ENCODE data around the gene PRND.
"Not testable (repeated sequence)": the region's sequence is repeated elsewhere in the genome, so short reads cannot be mapped to it uniquely, and the experiment has no call there.

The PRND gene

DNA sequence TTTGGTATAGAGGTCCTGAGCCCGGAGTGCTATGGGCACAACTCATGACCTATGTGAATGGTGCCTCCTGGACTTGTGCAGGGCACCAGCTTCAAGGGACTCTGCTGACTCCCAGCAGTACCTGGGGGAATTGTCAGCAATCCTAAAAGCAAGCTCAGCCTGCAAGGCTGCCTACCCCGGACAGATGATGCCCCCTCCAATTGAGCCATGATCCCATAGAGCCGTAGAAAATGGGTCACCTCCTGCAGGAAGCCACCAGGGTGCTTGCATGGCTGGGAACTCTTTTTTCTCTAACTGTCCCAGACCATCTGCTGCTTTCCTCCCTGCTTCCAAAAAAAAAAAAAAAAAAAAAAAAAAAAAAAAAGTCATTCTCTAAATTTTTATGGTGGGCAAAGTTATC lies 12.9 kb upstream of the PRND start:
- DNase-seq (ENCODE audit: low spot score), result no peak

DNA sequence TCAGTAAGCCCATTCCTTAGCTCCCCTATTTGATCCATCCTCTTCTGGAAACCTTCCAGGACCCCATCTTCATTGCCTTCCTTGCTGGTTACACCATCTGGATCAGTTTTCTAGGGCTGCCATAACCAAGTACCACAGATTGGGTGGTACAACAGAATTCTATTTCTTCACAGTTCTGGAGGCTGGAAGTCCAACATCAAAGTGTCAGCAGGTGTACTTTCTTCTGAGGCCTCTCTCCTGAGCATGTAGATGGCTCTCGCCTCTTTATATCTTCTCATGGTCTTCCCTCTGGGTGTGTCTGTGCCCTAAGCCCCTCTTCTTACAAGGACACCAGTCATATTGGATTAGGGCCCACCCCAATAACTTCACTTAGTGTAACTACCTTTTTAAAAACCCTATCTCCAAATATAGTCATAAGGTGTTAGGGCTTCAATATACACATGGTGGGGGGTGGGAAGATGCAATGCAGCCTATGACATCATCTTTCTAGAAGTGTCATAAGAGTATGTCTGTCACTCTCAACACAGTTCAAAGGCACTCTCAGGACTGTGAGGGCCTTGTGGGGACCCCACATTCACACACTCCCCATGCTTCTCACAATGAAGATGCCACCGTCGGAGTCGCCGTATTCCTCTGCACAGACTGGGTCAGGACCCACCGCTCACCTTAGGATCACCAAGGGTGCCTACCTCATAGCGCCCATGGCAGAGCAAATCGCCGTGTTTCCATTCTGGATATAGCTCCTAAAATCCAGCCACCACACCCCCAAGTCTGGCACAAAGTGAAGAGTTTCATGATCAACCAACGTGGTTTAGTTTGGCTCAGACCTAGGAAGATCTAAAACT lies 12.2 kb upstream of the PRND start:
- no peak for DNase-seq (ENCODE audit: low spot score)

DNA sequence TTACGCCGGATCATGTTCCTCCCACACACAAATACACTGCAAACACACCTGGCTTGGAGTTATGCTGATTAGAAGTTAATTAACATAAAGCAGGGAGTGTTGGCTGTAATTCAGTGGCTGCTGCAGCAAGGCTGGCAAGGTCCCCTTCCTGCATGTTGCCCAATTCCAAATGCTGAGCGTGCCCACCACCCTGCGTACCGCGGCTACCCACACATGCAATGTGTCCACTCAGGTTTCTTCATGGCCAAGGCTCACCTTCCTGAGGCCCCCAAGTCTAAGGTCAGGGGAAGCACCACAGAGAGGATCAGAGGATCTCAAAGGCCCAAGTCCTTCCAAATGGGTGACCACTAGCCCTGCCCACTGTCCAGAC lies 11.6 kb upstream of the PRND start:
- no peak for DNase-seq (ENCODE audit: low spot score)

DNA sequence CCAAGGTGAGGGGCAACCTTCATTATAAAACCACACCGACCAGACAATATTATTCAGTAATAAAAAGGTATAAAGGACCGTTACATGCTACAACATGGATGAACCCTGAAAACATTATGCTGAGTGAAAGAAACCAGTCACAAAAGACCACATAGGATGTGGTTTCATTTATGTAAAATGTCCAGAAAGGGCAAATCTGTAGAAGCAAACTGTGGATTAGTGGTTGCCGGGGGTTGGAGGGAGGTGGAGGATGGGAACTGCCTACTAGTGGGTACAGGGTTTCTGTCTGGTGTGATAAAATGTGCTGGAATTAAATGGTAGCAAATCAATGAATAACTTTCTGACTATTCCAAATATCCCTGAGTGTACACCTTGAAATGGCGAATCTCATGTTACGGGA lies 10.2 kb upstream of the PRND start:
- no peak for DNase-seq (ENCODE audit: low spot score)

DNA sequence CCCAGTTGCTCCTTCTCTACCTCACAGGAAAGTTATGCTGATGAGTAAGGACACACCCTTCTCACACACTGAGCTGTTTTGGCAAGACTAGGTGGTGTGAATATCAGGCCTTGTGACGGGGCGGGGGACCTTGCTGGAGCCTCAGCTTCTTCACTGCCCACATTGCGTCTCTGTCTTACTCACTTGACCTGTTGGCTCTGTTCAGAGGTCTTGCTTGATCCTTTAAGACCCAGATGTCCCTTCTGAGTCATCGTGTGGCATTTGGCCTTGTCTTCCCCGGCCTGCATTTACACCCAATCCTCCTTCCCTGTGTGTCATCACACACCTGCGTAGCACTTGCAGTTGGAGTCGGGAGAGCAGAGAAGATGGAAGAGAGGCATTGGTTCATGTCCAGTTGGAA lies 8.3 kb upstream of the PRND start:
- no peak for DNase-seq (ENCODE audit: low spot score)

DNA sequence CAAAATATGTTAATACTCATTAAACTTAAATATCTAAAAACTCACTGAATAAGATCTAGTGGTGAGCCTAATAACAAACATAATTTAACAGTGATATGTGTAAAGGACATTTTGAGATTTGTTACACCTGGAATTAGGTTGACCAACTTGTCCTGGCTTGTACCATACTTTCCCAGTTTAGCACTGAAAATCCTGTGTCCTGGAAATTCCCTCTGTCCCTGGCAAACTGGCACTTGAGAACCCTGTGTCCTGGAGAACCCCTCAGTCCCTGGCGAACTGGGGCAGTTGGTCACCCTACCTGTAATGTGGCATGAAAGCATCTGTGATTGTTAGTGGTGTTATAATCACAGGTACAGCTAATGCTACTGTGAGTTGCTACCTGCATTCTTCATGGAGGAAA lies 6.9 kb upstream of the PRND start:
- no peak for DNase-seq (ENCODE audit: low spot score)

DNA sequence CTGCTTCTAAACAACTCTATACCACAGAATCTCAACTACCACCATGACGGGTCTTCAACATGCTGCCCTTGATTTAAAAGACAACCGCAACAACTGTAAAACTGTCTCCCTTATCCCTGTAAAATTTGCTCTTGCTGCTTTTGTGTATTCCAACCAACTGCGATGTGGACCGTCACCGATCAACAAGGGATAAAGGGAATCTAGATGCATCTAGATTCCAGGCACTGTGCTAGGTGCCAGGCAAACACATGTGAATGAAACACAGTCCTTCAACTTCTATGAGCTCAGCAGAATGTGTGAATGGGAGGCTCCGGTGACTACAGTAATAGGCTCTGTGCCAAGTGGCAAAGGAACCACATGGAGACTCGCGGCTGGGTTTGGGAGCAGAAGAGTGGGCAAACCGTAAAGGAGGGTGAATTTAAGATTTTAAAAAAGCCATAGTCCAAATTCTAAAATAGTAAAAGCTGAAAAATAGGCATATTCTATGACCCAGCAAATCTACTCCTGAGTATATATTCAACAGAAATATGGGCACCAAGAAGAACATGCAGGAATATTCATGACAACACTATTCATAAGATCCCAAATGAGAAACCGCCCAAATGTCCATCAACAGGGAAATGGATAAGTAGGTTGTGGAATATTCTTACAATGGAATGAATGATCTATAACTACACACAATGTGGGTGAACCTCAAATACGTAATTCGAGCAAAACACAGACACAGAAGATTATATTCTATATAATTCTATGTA lies 3.7 kb upstream of the PRND start:
- DNase-seq (ENCODE audit: low spot score), result no peak

DNA sequence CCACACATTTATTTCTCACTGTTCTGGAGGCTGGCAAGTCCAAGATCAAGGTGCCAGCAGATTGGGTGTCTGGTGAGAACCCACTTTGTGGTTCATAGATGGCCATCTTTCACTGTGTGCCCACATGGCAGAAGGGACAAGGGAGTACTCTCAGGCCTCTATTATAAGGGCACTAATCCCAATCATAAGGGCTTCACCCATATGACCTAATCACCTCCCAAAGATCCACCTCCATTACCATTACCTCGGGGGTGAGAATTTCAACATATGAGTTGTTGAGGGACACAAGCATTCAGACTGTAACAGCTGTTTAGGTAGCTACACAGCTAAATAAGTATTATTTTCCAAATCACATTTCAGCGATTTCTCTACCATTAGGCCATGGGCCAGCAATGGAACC lies 2.5 kb upstream of the PRND start:
- no peak for DNase-seq (ENCODE audit: low spot score)

DNA sequence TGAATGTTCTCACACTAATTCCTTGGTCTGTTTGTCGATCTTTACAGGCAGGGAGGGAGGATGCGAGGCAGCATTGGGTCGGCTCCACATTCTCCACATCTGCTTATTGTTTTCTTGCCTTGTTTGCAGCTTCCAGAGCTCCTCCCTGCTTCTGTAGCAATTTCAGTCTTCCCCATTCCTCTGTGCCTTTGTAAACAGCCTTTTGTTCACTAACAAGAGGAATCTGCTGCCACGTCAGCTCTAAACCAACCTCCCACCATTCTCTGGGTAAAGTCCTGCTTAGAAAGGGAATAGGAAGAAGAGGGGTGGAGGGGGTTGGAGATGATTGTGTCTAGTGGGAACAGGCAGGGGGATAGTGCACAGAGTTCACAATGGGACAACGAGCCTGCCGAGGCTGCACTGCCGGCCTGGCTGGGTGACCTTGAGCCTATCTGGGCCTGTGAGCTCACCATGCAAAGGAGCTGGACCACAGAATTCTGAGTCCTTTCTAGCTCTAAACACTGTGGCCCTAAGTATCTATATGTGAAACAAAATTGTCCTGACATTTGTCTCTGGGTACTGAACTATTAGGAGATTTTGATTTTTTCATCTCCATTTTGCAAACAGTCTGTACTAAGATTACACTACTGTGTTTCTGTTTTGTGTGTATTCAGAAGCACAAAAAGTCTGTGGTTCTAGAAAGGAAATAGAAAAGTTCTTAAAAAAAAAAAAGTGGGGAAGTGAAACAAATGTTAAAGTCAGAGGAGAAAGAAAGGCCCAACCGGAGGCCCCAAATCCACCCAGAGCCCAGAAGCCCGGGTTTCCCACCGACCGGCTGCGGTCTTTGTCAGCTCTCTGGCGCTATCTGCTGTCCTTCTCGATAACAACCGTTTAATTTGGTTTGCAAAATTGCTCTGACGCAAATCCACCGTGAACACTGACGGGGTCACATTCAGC lies 1.4 kb upstream of the PRND start:
- peak; percentile 72 for DNase-seq (ENCODE audit: low spot score)

DNA sequence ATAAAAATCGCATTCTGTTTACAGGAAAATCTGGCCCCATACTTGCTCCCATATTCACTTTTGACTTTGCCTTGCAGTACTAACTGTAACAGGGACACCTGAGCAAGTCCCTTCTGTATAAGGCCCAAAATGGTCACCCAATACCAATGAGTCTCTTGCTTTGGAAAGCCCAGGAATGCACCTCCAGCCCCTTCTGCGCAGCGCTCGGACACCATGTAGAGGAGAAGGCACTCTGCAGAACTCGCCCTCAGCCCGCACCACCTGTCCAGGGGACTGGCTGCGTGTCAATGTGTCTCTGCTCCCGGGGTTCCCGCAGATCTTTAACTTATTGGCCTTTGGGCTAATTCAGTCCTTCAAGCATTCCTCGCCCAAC lies 746 bp upstream of the PRND start:
- DNase-seq (ENCODE audit: low spot score), result no peak

DNA sequence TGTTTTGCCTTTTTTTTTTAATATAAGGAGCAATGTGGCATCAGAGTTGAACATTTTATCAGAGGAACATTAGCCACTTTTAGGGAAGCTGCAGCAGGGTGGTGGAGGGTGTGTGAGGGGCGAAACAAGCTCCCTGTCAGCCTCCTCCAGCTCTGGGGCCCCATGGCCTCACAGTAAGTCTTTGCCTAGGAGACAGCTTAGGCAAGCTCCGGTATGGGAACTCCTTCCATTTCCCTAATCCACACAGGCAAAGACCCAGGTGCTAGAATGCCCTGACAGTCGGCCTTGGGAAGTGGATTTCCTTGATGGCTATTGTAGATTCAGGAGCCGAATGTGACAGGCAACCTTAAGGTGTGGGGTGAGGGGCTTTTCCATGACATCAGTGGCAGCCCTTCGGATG lies 862 bp downstream of the PRND start:
- DNase-seq (ENCODE audit: low spot score), result no peak

DNA sequence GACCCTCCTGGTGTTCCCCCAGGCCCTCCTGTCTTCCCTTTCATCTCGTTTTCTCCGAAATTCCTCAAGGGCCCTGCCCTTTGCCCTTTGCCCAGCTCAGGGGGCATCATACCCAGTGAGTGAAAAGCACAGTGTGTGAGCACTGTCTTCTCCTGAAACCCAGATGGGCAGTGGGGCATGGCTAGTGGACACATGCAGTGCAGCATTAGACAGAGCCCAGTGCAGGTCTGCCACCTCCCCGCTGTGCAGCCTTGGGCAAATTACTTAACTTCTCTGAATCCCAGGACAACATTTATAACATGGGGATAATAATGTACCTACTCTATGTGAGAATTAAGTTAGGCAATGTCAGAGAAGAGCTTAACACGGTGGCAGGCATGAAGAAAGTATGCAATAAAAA lies 1.3 kb downstream of the PRND start:
- DNase-seq (ENCODE audit: low spot score), result no peak

DNA sequence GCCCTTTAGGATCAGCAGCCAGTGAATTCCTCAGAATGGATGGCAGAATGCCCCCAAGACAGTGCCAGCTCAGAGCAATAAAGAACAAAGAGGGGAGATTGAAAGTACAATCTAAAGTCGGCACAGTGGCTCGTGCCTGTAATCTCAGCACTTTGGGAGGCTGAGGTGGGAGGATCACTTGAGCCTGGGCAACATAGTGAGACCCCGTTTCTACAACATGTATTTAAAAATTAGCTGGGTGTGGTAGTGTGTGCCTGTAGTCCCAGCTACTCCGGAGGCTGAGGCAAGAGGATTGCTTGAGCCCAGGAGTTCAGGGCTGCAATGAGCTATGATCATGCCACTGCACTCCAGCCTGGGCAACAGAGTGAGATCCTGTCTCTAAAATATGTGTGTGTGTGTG lies 1.8 kb downstream of the PRND start:
- not testable (repeated sequence) for DNase-seq (ENCODE audit: low spot score)

DNA sequence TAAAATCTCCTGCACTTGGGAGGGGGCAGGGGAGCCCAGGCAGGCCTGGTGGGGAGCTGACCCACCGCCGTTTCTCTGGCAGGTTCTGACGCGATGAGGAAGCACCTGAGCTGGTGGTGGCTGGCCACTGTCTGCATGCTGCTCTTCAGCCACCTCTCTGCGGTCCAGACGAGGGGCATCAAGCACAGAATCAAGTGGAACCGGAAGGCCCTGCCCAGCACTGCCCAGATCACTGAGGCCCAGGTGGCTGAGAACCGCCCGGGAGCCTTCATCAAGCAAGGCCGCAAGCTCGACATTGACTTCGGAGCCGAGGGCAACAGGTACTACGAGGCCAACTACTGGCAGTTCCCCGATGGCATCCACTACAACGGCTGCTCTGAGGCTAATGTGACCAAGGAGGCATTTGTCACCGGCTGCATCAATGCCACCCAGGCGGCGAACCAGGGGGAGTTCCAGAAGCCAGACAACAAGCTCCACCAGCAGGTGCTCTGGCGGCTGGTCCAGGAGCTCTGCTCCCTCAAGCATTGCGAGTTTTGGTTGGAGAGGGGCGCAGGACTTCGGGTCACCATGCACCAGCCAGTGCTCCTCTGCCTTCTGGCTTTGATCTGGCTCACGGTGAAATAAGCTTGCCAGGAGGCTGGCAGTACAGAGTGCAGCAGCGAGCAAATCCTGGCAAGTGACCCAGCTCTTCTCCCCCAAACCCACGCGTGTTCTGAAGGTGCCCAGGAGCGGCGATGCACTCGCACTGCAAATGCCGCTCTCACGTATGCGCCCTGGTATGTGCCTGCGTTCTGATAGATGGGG lies 3.0 kb downstream of the PRND start:
- no peak for DNase-seq (ENCODE audit: low spot score)

DNA sequence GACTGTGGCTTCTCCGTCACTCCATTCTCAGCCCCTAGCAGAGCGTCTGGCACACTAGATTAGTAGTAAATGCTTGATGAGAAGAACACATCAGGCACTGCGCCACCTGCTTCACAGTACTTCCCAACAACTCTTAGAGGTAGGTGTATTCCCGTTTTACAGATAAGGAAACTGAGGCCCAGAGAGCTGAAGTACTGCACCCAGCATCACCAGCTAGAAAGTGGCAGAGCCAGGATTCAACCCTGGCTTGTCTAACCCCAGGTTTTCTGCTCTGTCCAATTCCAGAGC lies 3.5 kb downstream of the PRND start:
- DNase-seq (ENCODE audit: low spot score), result no peak

DNA sequence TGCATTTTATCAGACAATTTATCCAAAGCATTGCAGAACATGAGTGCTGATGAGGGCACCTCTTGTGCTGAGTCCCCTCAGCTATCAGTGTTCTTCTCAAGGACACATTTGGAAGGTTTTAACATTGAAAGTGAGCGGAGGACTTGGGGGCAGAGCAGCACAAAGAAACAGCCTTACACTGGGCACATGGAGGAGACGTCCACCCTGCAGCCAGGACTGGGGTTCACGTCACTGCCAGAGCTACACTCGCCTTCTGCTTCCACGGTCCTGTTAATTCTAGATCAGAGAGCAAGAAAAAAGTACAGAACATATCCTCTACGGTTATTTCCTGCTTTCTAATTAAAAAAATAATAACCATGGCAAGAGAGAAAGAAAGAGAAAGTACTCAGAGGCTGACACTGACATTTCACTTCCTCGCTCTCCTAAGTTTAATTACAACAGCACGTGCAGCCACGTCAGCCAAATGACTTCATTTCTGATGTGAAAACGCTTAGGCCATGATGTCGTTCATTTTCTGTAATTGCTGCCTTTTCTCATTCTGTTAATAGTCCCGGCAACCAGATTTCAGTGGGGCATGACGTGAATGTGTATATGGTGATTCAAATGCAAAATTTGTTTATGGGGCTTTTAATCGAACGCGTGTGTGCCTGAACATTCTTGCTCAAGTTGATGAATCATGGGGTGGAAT lies 5.1 kb downstream of the PRND start:
- peak; percentile 37 for DNase-seq (ENCODE audit: low spot score)

DNA sequence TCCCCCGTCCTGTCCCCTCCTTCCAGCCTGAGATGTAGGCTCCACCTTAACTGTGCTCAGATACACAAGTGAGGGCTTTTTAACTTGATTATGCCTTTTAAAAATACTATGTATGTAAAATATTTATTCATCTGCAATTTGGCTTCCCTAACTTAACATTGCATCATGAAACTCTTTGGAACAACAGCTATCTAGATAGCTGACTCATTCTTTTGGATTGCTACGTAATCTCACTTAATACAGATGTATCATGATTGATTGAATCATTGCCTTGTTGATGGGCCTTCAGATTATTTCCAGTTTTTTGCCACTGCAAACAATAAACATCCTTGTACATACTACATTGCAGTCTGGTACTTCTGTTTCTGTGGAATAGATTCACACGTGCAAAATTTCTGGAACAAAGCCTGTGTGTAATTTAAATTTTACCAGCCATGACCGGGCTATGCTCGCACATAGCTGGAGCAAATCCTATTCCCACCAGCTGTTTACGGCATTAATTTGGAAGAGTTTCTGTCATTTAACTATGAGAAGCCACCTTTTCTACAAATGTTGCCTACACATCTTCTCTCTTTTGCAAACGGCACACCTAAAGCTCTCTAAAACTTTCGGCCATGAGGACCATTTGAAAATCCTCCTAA lies 6.5 kb downstream of the PRND start:
- no peak for DNase-seq (ENCODE audit: low spot score)

DNA sequence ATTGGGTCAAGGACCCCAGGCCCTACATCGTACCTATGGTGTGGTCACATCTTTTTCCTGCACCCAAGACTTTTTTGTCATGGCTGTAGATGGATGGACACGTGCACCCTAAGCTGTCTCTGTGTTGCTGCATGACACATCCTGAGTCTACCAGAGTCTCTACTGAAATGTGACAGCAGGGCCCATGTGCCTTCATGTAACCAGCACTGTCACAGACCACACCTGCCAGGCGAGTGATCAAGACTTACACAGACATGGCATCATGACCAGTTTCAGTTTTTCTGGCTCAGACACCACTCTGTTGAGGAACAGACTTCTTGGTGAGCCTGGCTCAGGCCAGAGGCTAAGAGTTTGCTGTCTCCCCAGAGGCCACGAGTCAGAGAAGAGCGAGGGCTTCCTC lies 7.6 kb downstream of the PRND start:
- DNase-seq (ENCODE audit: low spot score), result no peak

DNA sequence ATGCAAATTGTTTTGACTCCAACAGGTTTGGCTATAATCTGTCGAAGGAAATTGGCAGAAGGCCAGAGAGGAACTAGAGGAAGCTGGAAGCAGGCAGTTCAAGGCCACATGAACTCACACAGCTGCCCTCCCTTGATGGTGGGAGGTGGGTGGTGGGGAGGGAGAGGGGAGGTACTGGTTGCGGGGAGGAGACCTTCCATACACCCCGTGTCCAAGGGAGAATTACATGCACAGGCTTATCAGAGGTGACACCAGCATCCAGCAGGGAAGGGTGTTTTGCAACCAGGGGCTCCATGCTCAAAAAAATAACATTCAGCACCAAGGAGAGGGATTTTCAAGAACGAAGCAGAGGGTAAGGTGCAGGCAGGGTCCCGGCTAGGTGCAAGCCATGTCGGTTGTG lies 9.1 kb downstream of the PRND start:
- no peak for DNase-seq (ENCODE audit: low spot score)

DNA sequence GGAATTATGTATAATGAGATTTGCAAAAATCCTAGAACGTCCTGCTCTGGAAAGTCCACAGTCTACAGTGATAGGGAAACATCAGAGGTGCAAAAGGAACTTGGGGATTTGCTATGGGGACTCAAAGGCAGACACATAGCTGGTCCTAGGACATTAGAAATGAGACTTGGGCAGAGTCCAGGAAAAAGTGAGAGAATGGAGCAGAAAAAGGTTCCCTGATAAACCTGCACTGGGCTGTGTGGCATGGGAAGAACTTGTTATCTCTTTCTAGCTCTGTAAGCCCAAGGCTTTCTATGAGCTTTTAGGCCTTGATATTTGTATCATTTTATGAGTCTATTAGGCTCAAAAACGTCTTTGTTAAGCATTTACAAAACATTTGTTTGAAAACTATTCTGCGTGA lies 15.2 kb downstream of the PRND start:
- no peak for DNase-seq (ENCODE audit: low spot score)
